ENCODE results near the gene DERL2. TPM values are rescaled to one million over a fixed set of nuclear protein-coding genes. Genes with fewer than 3 reads are reported as not detected.

The DERL2 gene
- total and polyA plus RNA-seq, 2 donors (not counting 1 experiment from before 2014, with no cell fraction given): 34.8 to 74.2 TPM

- TF ChIP-seq EZH2 (IDR thresholded peaks at IDR 0.05; ENCODE audit: borderline replicate concordance, insufficient read depth, low read depth, low read length, poor library complexity, severe bottlenecking) (no peak), CTCF (IDR thresholded peaks at IDR 0.05) (no peak)
- H3K4me1 ChIP-seq (ENCODE audit: control insufficient read depth in 2 of 2, insufficient read depth in 2 of 2, low read length in 2 of 2): peaks cover 10 to 22% of the 10 kb centered on the region in 2 donors
- H3K4me3 ChIP-seq (ENCODE audit: control extremely low read depth in 1 of 5, extremely low read depth in 1 of 5, insufficient read depth in 1 of 5, low read depth in 2 of 5, low read length in 4 of 5): peak overlapping the region in 4 of 5 experiments; percentile 43 to 71 (median 61)
- intact Hi-C loops (cut with micrococcal nuclease): loop anchor here (1.0 kb wide), 1 partner anchor 14 kb away; the partner anchor contains the start of genes DERL2 and MIS12
- peaks cover 0 to 6% (median 3%) of the 10 kb centered on the region in 4 experiments for H3K27me3 ChIP-seq (replicated peaks in 1 of 4; ENCODE audit: control extremely low read depth in 1 of 4, control insufficient read depth in 3 of 4, insufficient read depth in 4 of 4, low read length in 3 of 4)
- peak overlapping the region; percentile 98 for H3K4me3 Mint-ChIP-seq
- H3K9me3 Mint-ChIP-seq (ENCODE audit: insufficient read depth): no peaks in the 10 kb centered on the region
- peaks cover 0 to 3% of the 10 kb centered on the region in 2 experiments for H3K36me3 ChIP-seq (replicated peaks in 1 of 2; ENCODE audit: control extremely low read depth in 1 of 2, control insufficient read depth in 1 of 2, extremely low read depth in 1 of 2, insufficient read depth in 2 of 2, low read length in 1 of 2)
- DNase-seq (peak; percentile 39), ATAC-seq (ENCODE audit: low read depth) (no peak)
- no peaks in the 10 kb centered on the region for H3K79me2 ChIP-seq (ENCODE audit: control insufficient read depth, insufficient read depth, low read length)
- peaks cover 25% of the 10 kb centered on the region for H3K4me1 Mint-ChIP-seq
- H2AFZ ChIP-seq (ENCODE audit: insufficient read depth, low read depth, low read length, poor library complexity, severe bottlenecking): peak overlapping the region; percentile 65
- H3K27ac ChIP-seq (ENCODE audit: low read length in 2 of 2): no peak overlapping the region
- peak overlapping the region; percentile 97 for H3K4me2 ChIP-seq (replicated peaks; ENCODE audit: low read depth, low read length, poor library complexity, severe bottlenecking)
- WGBS (ENCODE audit: insufficient coverage): 43% methylated on average over 5 of the region's 18 CpGs
- no peaks in the 10 kb centered on the region for H3K9me3 ChIP-seq (ENCODE audit: control extremely low read depth in 1 of 3, control insufficient read depth in 2 of 3, insufficient read depth in 1 of 3, low read length in 2 of 3)
- peak overlapping the region; percentile 62 for H3K9ac ChIP-seq (ENCODE audit: low read length)
- ChIA-PET POLR2A (interaction anchor here (1.1 to 2.7 kb wide), 2 partner anchors 14 to 81 kb away, joined by 3 to 12 read pairs; partner anchors contain the start of genes DERL2, MIS12, NUP88 and RPAIN), CTCF (interaction anchor here (0.7 to 1.3 kb wide), 3 partner anchors 9 to 102 kb away, joined by 3 read pairs; partner anchors contain the start of genes DERL2 and MIS12)
- peaks cover 3% of the 10 kb centered on the region for H3K27me3 Mint-ChIP-seq
- H3K27ac Mint-ChIP-seq: peak overlapping the region; percentile 75
- H4K20me1 ChIP-seq (ENCODE audit: control insufficient read depth, insufficient read depth, low read length, poor library complexity, severe bottlenecking): no peaks in the 10 kb centered on the region
Measured at GRCh38 chr17:5500247-5500588, 14.2 kb upstream of the DERL2 start.

Data from B cell (primary cell).